ENCODE measurements around the gene BARX1. TPM values are rescaled to one million over a fixed set of nuclear protein-coding genes. Genes with fewer than 3 reads are reported as not detected.

Gene BARX1
- total RNA-seq, 1 donor from 2014 or later = not detected

DNA sequence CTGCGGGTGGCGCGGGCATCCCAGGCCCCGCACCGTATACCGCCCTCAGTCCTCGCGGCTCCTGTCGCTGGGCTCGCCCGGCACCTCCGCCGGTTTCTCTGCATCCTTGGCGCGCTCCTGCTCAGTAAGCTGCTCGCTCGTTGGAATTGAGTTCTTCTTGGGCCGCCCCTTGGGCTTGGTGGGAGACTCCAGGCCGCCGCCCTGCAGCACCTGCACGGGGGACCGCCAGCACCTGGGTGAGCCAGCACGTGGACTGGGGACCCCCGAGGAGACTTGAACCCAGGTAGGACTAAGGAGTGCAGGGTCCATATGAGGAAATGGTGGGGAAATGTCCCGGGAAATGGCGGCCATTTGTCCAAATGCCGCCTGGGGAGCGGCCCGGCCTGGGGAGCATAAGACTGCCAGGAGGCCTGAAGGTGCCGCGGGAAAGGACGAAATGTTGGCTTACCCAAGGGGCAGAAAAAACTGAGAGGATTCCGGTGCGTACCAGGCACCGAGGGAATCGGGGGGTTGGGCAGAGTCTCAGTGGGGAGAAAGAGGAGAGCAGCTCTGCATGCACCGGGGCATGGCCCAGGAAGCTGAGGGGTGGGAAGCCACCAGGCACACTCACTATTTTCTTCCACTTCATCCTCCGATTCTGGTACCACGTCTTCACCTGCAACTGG is 2.9 kb downstream of the BARX1 start:
- Histone ChIP-seq H3K4me3 (no peak overlapping the region), H3K27ac (no peak overlapping the region), H3K4me1 (peaks cover 23% of the 10 kb centered on the region), H3K36me3 (no peaks in the 10 kb centered on the region), H3K27me3 (peaks cover 95% of the 10 kb centered on the region), H3K9me3 (no peaks in the 10 kb centered on the region)
- intact Hi-C loops (cut with DNase I) = loop anchor here (10.0 kb wide), 1 partner anchor 127 kb away; no protein-coding TSS in a partner anchor
- ATAC-seq (no peak), DNase-seq (no peak)
- no peak for TF ChIP-seq CTCF (IDR thresholded peaks at IDR 0.05)

DNA sequence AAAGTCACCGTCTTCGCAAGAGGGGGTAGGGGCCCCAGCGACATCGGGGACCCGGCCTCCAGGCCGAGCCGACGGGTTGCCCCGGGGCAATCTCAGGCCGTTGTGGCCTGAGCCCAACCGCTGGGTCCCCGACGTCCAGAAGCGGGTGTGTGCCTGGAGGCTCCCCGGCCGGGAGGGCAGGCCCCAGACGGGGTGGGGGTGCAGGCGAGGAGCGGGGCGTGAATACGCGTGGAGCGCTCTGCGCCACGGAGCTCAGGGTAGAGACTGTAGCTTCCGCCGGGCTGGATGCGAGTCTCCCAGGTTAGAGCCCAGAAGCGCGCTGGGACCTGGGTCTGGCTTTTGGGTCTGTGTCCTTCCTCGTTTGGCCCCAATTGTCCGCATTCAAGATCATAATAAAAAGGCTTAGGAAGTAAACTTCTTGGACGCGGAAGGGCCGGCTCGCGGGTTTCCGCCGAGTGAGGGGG is 3.5 kb downstream of the BARX1 start:
- intact Hi-C loops (cut with DNase I) = loop anchor here (10.0 kb wide), 1 partner anchor 127 kb away; no protein-coding TSS in a partner anchor
- no peak for TF ChIP-seq CTCF (IDR thresholded peaks at IDR 0.05)
- ATAC-seq (peak; percentile 5), DNase-seq (no peak)
- H3K27me3 ChIP-seq = peaks cover 95% of the 10 kb centered on the region
- no peaks in the 10 kb centered on the region for H3K36me3 ChIP-seq
- peaks cover 23% of the 10 kb centered on the region for H3K4me1 ChIP-seq
- no peak overlapping the region for H3K27ac ChIP-seq
- no peaks in the 10 kb centered on the region for H3K9me3 ChIP-seq
- H3K4me3 ChIP-seq = peak overlapping the region; percentile 52

GRCh38 chr9:93950619-93951601 is 4.2 kb downstream of the BARX1 start:
- DNase-seq (peak; percentile 75), ATAC-seq (peak; percentile 50)

DNA sequence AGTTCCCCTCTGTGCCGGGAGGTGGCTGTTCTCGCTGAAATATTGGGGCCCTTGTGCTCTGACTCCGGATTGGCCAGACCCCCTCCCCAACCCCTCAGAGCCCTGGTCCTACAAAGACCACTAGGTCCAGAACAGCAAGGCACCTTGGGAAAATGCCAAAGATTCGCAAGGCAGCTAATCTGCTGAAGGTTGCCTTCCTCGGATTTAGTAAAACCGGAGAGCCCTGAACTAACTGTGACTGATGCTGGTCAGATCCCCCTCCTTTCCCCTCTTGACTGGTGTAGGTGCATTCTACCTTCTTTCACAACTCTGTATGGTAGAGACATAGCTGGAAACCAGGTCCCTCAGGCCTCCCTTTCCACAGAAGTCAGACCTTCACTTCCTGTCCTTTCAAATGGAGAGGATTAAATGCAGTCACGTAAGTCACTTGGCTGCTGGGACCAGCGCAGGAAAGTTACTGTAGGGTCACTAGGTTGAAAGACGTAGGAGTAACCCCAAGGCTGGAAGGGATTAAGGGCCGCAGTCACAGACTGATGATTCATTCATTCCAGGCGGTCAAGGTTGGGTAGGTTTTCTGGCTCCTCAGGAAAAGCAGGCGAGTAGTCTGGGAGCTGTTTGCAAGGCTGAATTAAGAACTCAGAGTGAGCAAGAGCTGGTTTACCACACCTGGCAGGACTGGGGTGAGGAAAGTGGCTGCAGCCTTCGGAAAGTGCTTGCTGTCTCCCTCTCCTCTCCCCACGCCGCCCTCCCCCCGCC is 5.3 kb downstream of the BARX1 start:
- ATAC-seq (no peak), DNase-seq (no peak)
- H3K27me3 ChIP-seq = peaks cover 93% of the 10 kb centered on the region
- H3K9me3 ChIP-seq = no peaks in the 10 kb centered on the region
- H3K36me3 ChIP-seq = no peaks in the 10 kb centered on the region
- peaks cover 27% of the 10 kb centered on the region for H3K4me1 ChIP-seq
- no peak overlapping the region for H3K27ac ChIP-seq
- TF ChIP-seq CTCF (IDR thresholded peaks at IDR 0.05) = no peak
- intact Hi-C loops (cut with DNase I) = loop anchor here (10.0 kb wide), 1 partner anchor 125 kb away; no protein-coding TSS in a partner anchor
- no peak overlapping the region for H3K4me3 ChIP-seq

More at GRCh38 chr9:93950619-93951601, 4.2 kb downstream of the BARX1 start:
- peaks cover 25% of the 10 kb centered on the region for H3K4me1 ChIP-seq
- intact Hi-C loops (cut with DNase I) = loop anchor here (10.0 kb wide), 1 partner anchor 126 kb away; no protein-coding TSS in a partner anchor
- H3K4me3 ChIP-seq = peak overlapping the region; percentile 52
- H3K27me3 ChIP-seq = peaks cover 95% of the 10 kb centered on the region
- H3K36me3 ChIP-seq = no peaks in the 10 kb centered on the region
- H3K9me3 ChIP-seq = no peaks in the 10 kb centered on the region
- H3K27ac ChIP-seq = no peak overlapping the region
- TF ChIP-seq CTCF (IDR thresholded peaks at IDR 0.05) = no peak

DNA sequence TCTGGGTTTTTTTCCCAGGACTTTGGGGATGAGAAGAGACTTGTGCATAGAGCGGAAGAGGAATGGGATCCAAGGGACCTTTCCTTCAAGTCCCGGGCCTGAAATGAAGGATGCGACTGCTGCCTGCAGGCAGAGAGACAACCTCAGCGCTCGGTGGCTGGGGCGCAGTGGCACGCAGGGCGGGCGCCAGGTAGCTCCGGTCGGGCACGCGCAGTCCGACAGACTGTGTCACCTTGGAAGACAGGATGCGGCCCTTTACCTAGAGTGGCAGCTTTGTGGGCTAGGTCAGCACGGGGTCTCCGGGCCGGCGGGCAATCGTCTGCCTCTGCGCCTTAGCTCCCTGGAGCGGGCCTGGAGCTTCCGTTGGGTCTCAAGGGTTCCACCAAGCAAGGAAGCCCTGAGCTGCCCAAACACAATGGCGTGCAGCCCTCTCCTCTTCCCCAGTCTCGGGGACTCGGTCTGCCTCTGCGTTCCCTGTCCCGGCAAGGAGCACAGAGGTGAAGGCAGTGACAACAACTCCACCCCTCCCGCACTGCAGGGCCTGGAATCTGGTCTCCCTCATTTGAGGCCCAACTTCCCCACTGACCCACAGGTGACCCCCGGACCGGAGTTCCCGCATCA is 6.0 kb downstream of the BARX1 start:
- H3K4me3 ChIP-seq = no peak overlapping the region
- no peaks in the 10 kb centered on the region for H3K9me3 ChIP-seq
- H3K27ac ChIP-seq = no peak overlapping the region
- no peaks in the 10 kb centered on the region for H3K36me3 ChIP-seq
- H3K4me1 ChIP-seq = peaks cover 23% of the 10 kb centered on the region
- no peak for TF ChIP-seq CTCF (IDR thresholded peaks at IDR 0.05)
- DNase-seq (no peak), ATAC-seq (no peak)
- intact Hi-C loops (cut with DNase I) = no loop called here
- peaks cover 93% of the 10 kb centered on the region for H3K27me3 ChIP-seq

All from upper lobe of right lung (tissue), 1 donor.